ENCODE results near the gene ZNF20. TPM values are rescaled to one million over a fixed set of nuclear protein-coding genes. Genes with fewer than 3 reads are reported as not detected.

Gene ZNF20
- total RNA-seq, 1 donor from 2014 or later: 6.2 TPM

GRCh38 chr19:12137221-12137940 lies 2.8 kb downstream of the ZNF20 start:
- peak overlapping the region; percentile 82 for H3K4me3 Mint-ChIP-seq (ENCODE audit: unreplicated experiment)
- TF ChIP-seq CTCF (IDR thresholded peaks at IDR 0.05; ENCODE audit: unreplicated experiment): no peak
- peaks cover 18% of the 10 kb centered on the region for H3K9me3 Mint-ChIP-seq (ENCODE audit: unreplicated experiment)

GRCh38 chr19:12133069-12133468 lies 7.1 kb downstream of the ZNF20 start:
- peaks cover 30% of the 10 kb centered on the region for H3K9me3 Mint-ChIP-seq (ENCODE audit: unreplicated experiment)
- H3K27me3 Mint-ChIP-seq (ENCODE audit: unreplicated experiment): peaks cover 10% of the 10 kb centered on the region
- peak overlapping the region; percentile 83 for H3K4me3 Mint-ChIP-seq (ENCODE audit: unreplicated experiment)
- peaks cover 75% of the 10 kb centered on the region for H3K36me3 Mint-ChIP-seq (ENCODE audit: low read depth, unreplicated experiment)
- no peaks in the 10 kb centered on the region for H3K4me1 Mint-ChIP-seq (ENCODE audit: unreplicated experiment)
- TF ChIP-seq CTCF (IDR thresholded peaks at IDR 0.05; ENCODE audit: unreplicated experiment): no peak
- H3K27ac Mint-ChIP-seq (ENCODE audit: unreplicated experiment): no peak overlapping the region
- no peak for DNase-seq (ENCODE audit: low spot score)

More at GRCh38 chr19:12137221-12137940, 2.8 kb downstream of the ZNF20 start:
- peaks cover 13% of the 10 kb centered on the region for H3K27me3 Mint-ChIP-seq (ENCODE audit: unreplicated experiment)
- DNase-seq (ENCODE audit: low spot score): no peak
- no peak overlapping the region for H3K27ac Mint-ChIP-seq (ENCODE audit: unreplicated experiment)
- H3K4me1 Mint-ChIP-seq (ENCODE audit: unreplicated experiment): peaks cover 17% of the 10 kb centered on the region
- peaks cover 63% of the 10 kb centered on the region for H3K36me3 Mint-ChIP-seq (ENCODE audit: low read depth, unreplicated experiment)

- no peak overlapping the region for H3K27ac Mint-ChIP-seq (ENCODE audit: unreplicated experiment)
- peaks cover 24% of the 10 kb centered on the region for H3K36me3 Mint-ChIP-seq (ENCODE audit: low read depth, unreplicated experiment)
- H3K4me1 Mint-ChIP-seq (ENCODE audit: unreplicated experiment): no peaks in the 10 kb centered on the region
- peaks cover 29% of the 10 kb centered on the region for H3K9me3 Mint-ChIP-seq (ENCODE audit: unreplicated experiment)
- DNase-seq (ENCODE audit: low spot score): no peak
- H3K27me3 Mint-ChIP-seq (ENCODE audit: unreplicated experiment): peaks cover 5% of the 10 kb centered on the region
- peak; percentile 43 for TF ChIP-seq CTCF (IDR thresholded peaks at IDR 0.05; ENCODE audit: unreplicated experiment)
- H3K4me3 Mint-ChIP-seq (ENCODE audit: unreplicated experiment): no peak overlapping the region
Observed at GRCh38 chr19:12126707-12127106, 13.4 kb downstream of the ZNF20 start.

- DNase-seq (ENCODE audit: low spot score): no peak
- no peak overlapping the region for H3K4me3 Mint-ChIP-seq (ENCODE audit: unreplicated experiment)
- H3K27ac Mint-ChIP-seq (ENCODE audit: unreplicated experiment): no peak overlapping the region
- H3K27me3 Mint-ChIP-seq (ENCODE audit: unreplicated experiment): peaks cover 3% of the 10 kb centered on the region
- H3K36me3 Mint-ChIP-seq (ENCODE audit: low read depth, unreplicated experiment): peaks cover 11% of the 10 kb centered on the region
- H3K9me3 Mint-ChIP-seq (ENCODE audit: unreplicated experiment): peaks cover 20% of the 10 kb centered on the region
- no peaks in the 10 kb centered on the region for H3K4me1 Mint-ChIP-seq (ENCODE audit: unreplicated experiment)
- no peak for TF ChIP-seq CTCF (IDR thresholded peaks at IDR 0.05; ENCODE audit: unreplicated experiment)
Observed at GRCh38 chr19:12117201-12117970, 22.8 kb downstream of the ZNF20 start.

GRCh38 chr19:12113121-12113520 lies 27.0 kb downstream of the ZNF20 start:
- no peak for DNase-seq (ENCODE audit: low spot score)
- no peaks in the 10 kb centered on the region for H3K4me1 Mint-ChIP-seq (ENCODE audit: unreplicated experiment)
- peaks cover 15% of the 10 kb centered on the region for H3K9me3 Mint-ChIP-seq (ENCODE audit: unreplicated experiment)
- H3K4me3 Mint-ChIP-seq (ENCODE audit: unreplicated experiment): no peak overlapping the region
- no peak for TF ChIP-seq CTCF (IDR thresholded peaks at IDR 0.05; ENCODE audit: unreplicated experiment)
- H3K36me3 Mint-ChIP-seq (ENCODE audit: low read depth, unreplicated experiment): peaks cover 11% of the 10 kb centered on the region
- no peak overlapping the region for H3K27ac Mint-ChIP-seq (ENCODE audit: unreplicated experiment)
- no peaks in the 10 kb centered on the region for H3K27me3 Mint-ChIP-seq (ENCODE audit: unreplicated experiment)

Data from endothelial cell (in vitro differentiated cells).